Activated CD4-positive, alpha-beta memory T cell treated with anti-CD3 and anti-CD28 coated beads for 36 hours (primary cell): ENCODE results near the gene STARD4. TPM values are rescaled to one million over a fixed set of nuclear protein-coding genes. Genes with fewer than 3 reads are reported as not detected.

Experiments
- CTCF ChIA-PET: fragments of 350-600 bp; sonication (Branson Sonifier 250); formaldehyde crosslinking; loops from one replicate; lab custom pipeline; 2021; ENCODE audit warnings: antibody characterized with exemption, inconsistent platforms; lab: Charles Lee
- POLR2A ChIA-PET: fragments of 350-600 bp; sonication (Branson Sonifier 250); formaldehyde crosslinking; loops from one replicate; lab custom pipeline; 2021; ENCODE audit warnings: antibody characterized with exemption; lab: Charles Lee
- DNase-seq: peaks from one replicate; pipeline ENCODE4 v3.0.0-alpha.2; 2020
- H3K27ac Mint-ChIP-seq: one replicate; pipeline ENCODE4 v1.8.0; 2021; ENCODE audit warnings: mixed read lengths
- H3K27me3 Mint-ChIP-seq: one replicate; pipeline ENCODE4 v1.8.0; 2021; ENCODE audit warnings: mixed read lengths
- H3K36me3 Mint-ChIP-seq: one replicate; pipeline ENCODE4 v1.8.0; 2021; ENCODE audit warnings: mixed read lengths
- H3K4me1 Mint-ChIP-seq: one replicate; pipeline ENCODE4 v1.8.0; 2021; ENCODE audit warnings: low read depth, mixed read lengths
- H3K4me3 Mint-ChIP-seq: one replicate; pipeline ENCODE4 v1.8.0; 2021; ENCODE audit warnings: mild to moderate bottlenecking, mixed read lengths
- H3K9me3 Mint-ChIP-seq: one replicate; pipeline ENCODE4 v1.8.0; 2021; ENCODE audit warnings: mixed read lengths
- intact Hi-C: fragments of 100-400 bp; cut with micrococcal nuclease; formaldehyde crosslinking; loops from one replicate; pipeline ENCODE4 v1.15.1; 2023
- total RNA-seq, 2 experiments: library from RNA; stranded (reverse); gene quantifications; one replicate each; pipeline ENCODE4 v1.2.3, GENCODE V29; 2021

Gene STARD4
- total RNA-seq, 2 experiments from 2014 or later, result 49.5 to 49.9 TPM

GRCh38 chr5:111550282-111551020 is 38.1 kb upstream of the STARD4 start:
- Mint-ChIP-seq H3K4me3 (no peak overlapping the region), H3K9me3 (no peaks in the 10 kb centered on the region), H3K27ac (no peak overlapping the region), H3K36me3 (no peaks in the 10 kb centered on the region), H3K27me3 (peaks cover 1% of the 10 kb centered on the region), H3K4me1 (peaks cover 18% of the 10 kb centered on the region)
- POLR2A ChIA-PET, result no interaction called here
- intact Hi-C loops, result loop anchor here (1.0 to 10.0 kb wide), 7 partner anchors 20 to 612 kb away; partner anchors contain the start of gene NREP
- DNase-seq, result peak; percentile 76
- CTCF ChIA-PET, result interaction anchor here (0.6 to 4.5 kb wide), 20 partner anchors 9 to 611 kb away, joined by 3 to 56 read pairs (median 3); partner anchors contain the start of gene NREP

GRCh38 chr5:111548992-111549649 is 36.8 kb upstream of the STARD4 start:
- no peaks in the 10 kb centered on the region for H3K36me3 Mint-ChIP-seq
- intact Hi-C loops, result no loop called here
- no peaks in the 10 kb centered on the region for H3K9me3 Mint-ChIP-seq
- peaks cover 20% of the 10 kb centered on the region for H3K4me1 Mint-ChIP-seq
- POLR2A ChIA-PET, result no interaction called here
- H3K4me3 Mint-ChIP-seq, result no peak overlapping the region
- DNase-seq, result no peak
- CTCF ChIA-PET, result interaction anchor here (0.7 kb wide), 1 partner anchor 389 kb away, joined by 3 read pairs; no protein-coding TSS in a partner anchor
- no peak overlapping the region for H3K27ac Mint-ChIP-seq
- peaks cover 1% of the 10 kb centered on the region for H3K27me3 Mint-ChIP-seq

GRCh38 chr5:111548348-111548950 is 36.1 kb upstream of the STARD4 start:
- peaks cover 20% of the 10 kb centered on the region for H3K4me1 Mint-ChIP-seq
- no peak overlapping the region for H3K27ac Mint-ChIP-seq
- peaks cover 1% of the 10 kb centered on the region for H3K27me3 Mint-ChIP-seq
- ChIA-PET CTCF (interaction anchor here (0.5 kb wide), 1 partner anchor 446 kb away, joined by 3 read pairs; no protein-coding TSS in a partner anchor), POLR2A (no interaction called here)
- no peaks in the 10 kb centered on the region for H3K9me3 Mint-ChIP-seq
- H3K4me3 Mint-ChIP-seq, result no peak overlapping the region
- intact Hi-C loops, result no loop called here
- H3K36me3 Mint-ChIP-seq, result no peaks in the 10 kb centered on the region
- DNase-seq, result no peak

GRCh38 chr5:111545031-111545430 is 32.7 kb upstream of the STARD4 start:
- peaks cover 2% of the 10 kb centered on the region for H3K4me1 Mint-ChIP-seq
- no peak for DNase-seq
- H3K4me3 Mint-ChIP-seq, result no peak overlapping the region
- peaks cover 8% of the 10 kb centered on the region for H3K27me3 Mint-ChIP-seq
- ChIA-PET CTCF (interaction anchor here (0.9 to 1.3 kb wide), 2 partner anchors 14 to 597 kb away, joined by 3 to 4 read pairs; no protein-coding TSS in a partner anchor), POLR2A (no interaction called here)
- no peaks in the 10 kb centered on the region for H3K9me3 Mint-ChIP-seq
- no peaks in the 10 kb centered on the region for H3K36me3 Mint-ChIP-seq
- H3K27ac Mint-ChIP-seq, result no peak overlapping the region
- intact Hi-C loops, result no loop called here

- Mint-ChIP-seq H3K4me1 (no peaks in the 10 kb centered on the region), H3K36me3 (no peaks in the 10 kb centered on the region), H3K4me3 (no peak overlapping the region), H3K27me3 (peaks cover 17% of the 10 kb centered on the region), H3K9me3 (peaks cover 3% of the 10 kb centered on the region), H3K27ac (no peak overlapping the region)
- no peak for DNase-seq
- intact Hi-C loops, result no loop called here
- POLR2A ChIA-PET, result no interaction called here
- CTCF ChIA-PET, result no interaction called here
These were observed 25.0 kb upstream of the STARD4 start for GRCh38 chr5:111537141-111538024.

GRCh38 chr5:111535879-111536549 is 23.7 kb upstream of the STARD4 start:
- DNase-seq, result no peak
- H3K27ac Mint-ChIP-seq, result no peak overlapping the region
- peaks cover 3% of the 10 kb centered on the region for H3K9me3 Mint-ChIP-seq
- H3K4me3 Mint-ChIP-seq, result no peak overlapping the region
- POLR2A ChIA-PET, result no interaction called here
- peaks cover 15% of the 10 kb centered on the region for H3K27me3 Mint-ChIP-seq
- no peaks in the 10 kb centered on the region for H3K36me3 Mint-ChIP-seq
- intact Hi-C loops, result no loop called here
- peaks cover 4% of the 10 kb centered on the region for H3K4me1 Mint-ChIP-seq
- CTCF ChIA-PET, result no interaction called here

- CTCF ChIA-PET, result interaction anchor here (0.7 to 4.9 kb wide), 4 partner anchors 9 to 22 kb away, joined by 3 to 41 read pairs (median 17); partner anchors contain the start of gene STARD4
- intact Hi-C loops, result loop anchor here (5.0 kb wide), 4 partner anchors 196 to 614 kb away; partner anchors contain the start of gene NREP
These were observed 20.7 kb upstream of the STARD4 start for GRCh38 chr5:111532886-111533582.

GRCh38 chr5:111530298-111530740 is 18.0 kb upstream of the STARD4 start:
- ChIA-PET POLR2A (no interaction called here), CTCF (interaction anchor here (0.6 to 4.9 kb wide), 7 partner anchors 9 to 631 kb away, joined by 3 to 41 read pairs (median 7); partner anchors contain the start of genes NREP and STARD4)
- Mint-ChIP-seq H3K4me1 (peaks cover 17% of the 10 kb centered on the region), H3K27me3 (no peaks in the 10 kb centered on the region), H3K27ac (peak overlapping the region; percentile 85), H3K36me3 (no peaks in the 10 kb centered on the region), H3K9me3 (peaks cover 3% of the 10 kb centered on the region), H3K4me3 (peak overlapping the region; percentile 54)
- DNase-seq, result peak; percentile 88
- intact Hi-C loops, result loop anchor here (1.0 to 5.0 kb wide), 6 partner anchors 17 to 617 kb away; partner anchors contain the start of gene NREP

More at GRCh38 chr5:111532886-111533582, 20.7 kb upstream of the STARD4 start:
- peaks cover 3% of the 10 kb centered on the region for H3K9me3 Mint-ChIP-seq
- POLR2A ChIA-PET, result no interaction called here
- H3K27ac Mint-ChIP-seq, result no peak overlapping the region
- DNase-seq, result no peak
- peaks cover 4% of the 10 kb centered on the region for H3K27me3 Mint-ChIP-seq
- no peak overlapping the region for H3K4me3 Mint-ChIP-seq
- no peaks in the 10 kb centered on the region for H3K36me3 Mint-ChIP-seq
- H3K4me1 Mint-ChIP-seq, result peaks cover 17% of the 10 kb centered on the region

- H3K36me3 Mint-ChIP-seq, result no peaks in the 10 kb centered on the region
- POLR2A ChIA-PET, result no interaction called here
- CTCF ChIA-PET, result no interaction called here
- no peak overlapping the region for H3K4me3 Mint-ChIP-seq
- no peaks in the 10 kb centered on the region for H3K9me3 Mint-ChIP-seq
- H3K27ac Mint-ChIP-seq, result no peak overlapping the region
- H3K27me3 Mint-ChIP-seq, result no peaks in the 10 kb centered on the region
- H3K4me1 Mint-ChIP-seq, result peaks cover 17% of the 10 kb centered on the region
- DNase-seq, result no peak
- intact Hi-C loops, result no loop called here
These were observed 15.7 kb upstream of the STARD4 start for GRCh38 chr5:111528056-111528455.

GRCh38 chr5:111520908-111521307 is 8.6 kb upstream of the STARD4 start:
- no peaks in the 10 kb centered on the region for H3K27me3 Mint-ChIP-seq
- no peak for DNase-seq
- no peak overlapping the region for H3K27ac Mint-ChIP-seq
- no peaks in the 10 kb centered on the region for H3K4me1 Mint-ChIP-seq
- CTCF ChIA-PET, result interaction anchor here (0.9 to 2.4 kb wide), 2 partner anchors 11 to 22 kb away, joined by 3 to 15 read pairs; no protein-coding TSS in a partner anchor
- H3K9me3 Mint-ChIP-seq, result no peaks in the 10 kb centered on the region
- intact Hi-C loops, result no loop called here
- H3K36me3 Mint-ChIP-seq, result no peaks in the 10 kb centered on the region
- H3K4me3 Mint-ChIP-seq, result no peak overlapping the region
- POLR2A ChIA-PET, result no interaction called here
